ENCODE results near the gene MFF. TPM values are rescaled to one million over a fixed set of nuclear protein-coding genes. Genes with fewer than 3 reads are reported as not detected.

Gene MFF
- total RNA-seq, 1 experiment from 2014 or later, result 83.3 TPM

DNA sequence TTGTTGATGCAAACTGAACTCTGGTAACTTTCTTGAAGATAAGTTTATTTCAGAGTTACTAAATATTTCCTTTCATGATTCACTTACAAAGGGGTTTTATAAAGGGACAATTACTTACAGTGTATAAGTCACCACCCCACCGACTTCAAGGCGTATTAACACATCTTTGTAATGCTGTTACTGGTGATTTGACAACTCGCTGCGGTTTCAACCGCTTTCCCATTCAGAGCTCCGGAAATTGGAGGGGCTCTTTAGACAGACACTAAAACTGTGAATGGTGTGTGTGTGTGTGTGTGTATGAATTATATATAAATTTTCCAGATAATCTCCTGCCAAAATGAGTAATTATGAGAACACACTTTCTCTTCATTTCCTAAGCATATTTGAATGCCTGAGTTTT lies 49.1 kb downstream of the MFF start:
- Histone ChIP-seq H3K23me2 (ENCODE audit: insufficient read length, low read depth, low read length, poor library complexity, severe bottlenecking) (no peaks in the 10 kb centered on the region), H2BK20ac (ENCODE audit: low read depth, low read length, poor library complexity, severe bottlenecking) (no peak overlapping the region), H2BK120ac (ENCODE audit: low read depth, low read length, poor library complexity, severe bottlenecking) (no peak overlapping the region), H3K56ac (ENCODE audit: insufficient read length, low read depth, low read length) (no peak overlapping the region), H3K23ac (ENCODE audit: insufficient read length, low read depth, low read length) (no peak overlapping the region), H3T11ph (ENCODE audit: low read length) (no peak overlapping the region), H3K4me1 (ENCODE audit: insufficient read depth, low read length) (no peaks in the 10 kb centered on the region; the same call in 1 of the 2 replicates), H3K27me3 (ENCODE audit: insufficient read depth, low read length) (no peaks in the 10 kb centered on the region), H4K91ac (ENCODE audit: insufficient read length, low read depth, low read length) (no peak overlapping the region), H3K4me2 (ENCODE audit: insufficient read depth, insufficient read length, low read length) (no peak overlapping the region), H2BK15ac (ENCODE audit: low read depth, low read length) (no peak overlapping the region), H3K79me1 (ENCODE audit: insufficient read depth, low read depth, low read length, poor library complexity, severe bottlenecking) (no peaks in the 10 kb centered on the region), H3K14ac (ENCODE audit: insufficient read depth, low read length) (no peak overlapping the region), H3K18ac (ENCODE audit: insufficient read length, low read depth, low read length) (no peak overlapping the region), H3K79me2 (ENCODE audit: insufficient read depth, low read length) (no peaks in the 10 kb centered on the region), H3K4ac (ENCODE audit: low read depth, low read length) (no peak overlapping the region), H4K8ac (replicated peaks; ENCODE audit: insufficient read length, low read depth, low read length) (no peak overlapping the region), H2BK5ac (ENCODE audit: insufficient read length, low read length) (no peak overlapping the region), H4K20me1 (ENCODE audit: control insufficient read depth, insufficient read depth, insufficient read length) (no peaks in the 10 kb centered on the region), H4K5ac (ENCODE audit: insufficient read length, low read depth, low read length) (no peak overlapping the region), H2BK12ac (ENCODE audit: insufficient read length, low read depth, low read length) (no peak overlapping the region), H3K9ac (ENCODE audit: extremely low read depth, insufficient read length, low read length) (no peak overlapping the region), H2AFZ (ENCODE audit: low read length) (no peak overlapping the region), H2AK5ac (ENCODE audit: insufficient read length, low read length) (no peak overlapping the region), H3K27ac (ENCODE audit: insufficient read length, low read depth, low read length) (no peak overlapping the region), H3K9me3 (ENCODE audit: control insufficient read depth, low read depth, low read length) (no peaks in the 10 kb centered on the region)
- no peak for DNase-seq
- H3K9me3 Mint-ChIP-seq, result no peaks in the 10 kb centered on the region
- H3K27me3 Mint-ChIP-seq (ENCODE audit: low read depth), result no peaks in the 10 kb centered on the region
- no peak overlapping the region for H3K27ac Mint-ChIP-seq
- WGBS (ENCODE audit: extremely low coverage, insufficient read length, low lambda C conversion rate), result no CpG with 5 or more reads among the region's 6 CpGs
- H3K36me3 Mint-ChIP-seq (ENCODE audit: insufficient read depth in 1 of 3, low read depth in 3 of 3), result no peaks in the 10 kb centered on the region
- H3K4me3 Mint-ChIP-seq, result no peak overlapping the region
- TF ChIP-seq, protein P1, sequence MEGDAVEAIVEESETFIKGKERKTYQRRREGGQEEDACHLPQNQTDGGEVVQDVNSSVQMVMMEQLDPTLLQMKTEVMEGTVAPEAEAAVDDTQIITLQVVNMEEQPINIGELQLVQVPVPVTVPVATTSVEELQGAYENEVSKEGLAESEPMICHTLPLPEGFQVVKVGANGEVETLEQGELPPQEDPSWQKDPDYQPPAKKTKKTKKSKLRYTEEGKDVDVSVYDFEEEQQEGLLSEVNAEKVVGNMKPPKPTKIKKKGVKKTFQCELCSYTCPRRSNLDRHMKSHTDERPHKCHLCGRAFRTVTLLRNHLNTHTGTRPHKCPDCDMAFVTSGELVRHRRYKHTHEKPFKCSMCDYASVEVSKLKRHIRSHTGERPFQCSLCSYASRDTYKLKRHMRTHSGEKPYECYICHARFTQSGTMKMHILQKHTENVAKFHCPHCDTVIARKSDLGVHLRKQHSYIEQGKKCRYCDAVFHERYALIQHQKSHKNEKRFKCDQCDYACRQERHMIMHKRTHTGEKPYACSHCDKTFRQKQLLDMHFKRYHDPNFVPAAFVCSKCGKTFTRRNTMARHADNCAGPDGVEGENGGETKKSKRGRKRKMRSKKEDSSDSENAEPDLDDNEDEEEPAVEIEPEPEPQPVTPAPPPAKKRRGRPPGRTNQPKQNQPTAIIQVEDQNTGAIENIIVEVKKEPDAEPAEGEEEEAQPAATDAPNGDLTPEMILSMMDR (conservative IDR thresholded peaks at IDR 0.05), result no peak
- peaks cover 10 to 12% of the 10 kb centered on the region in 2 experiments for H3K4me1 Mint-ChIP-seq
